Hepatocyte (in vitro differentiated cells): Measurements from ENCODE around the gene AP5S1.

Source experiments
- EZH2 ChIP-seq: fragments of 200-600 bp; sonication (generic); IDR thresholded peaks from 2 replicates; pipeline ENCODE4 v1.6.1; 2016; ENCODE audit warnings: antibody characterized with exemption, mild to moderate bottlenecking, borderline replicate concordance
- EZH2phosphoT487 ChIP-seq: fragments of 200-600 bp; sonication (generic); IDR thresholded peaks from one replicate; pipeline ENCODE4 v1.6.1; 2018; ENCODE audit warnings: antibody characterized with exemption, mild to moderate bottlenecking, low read depth, moderate library complexity; ENCODE audit not compliant: unreplicated experiment, severe bottlenecking
- TF ChIP-seq, protein P1 (sequence below): fragments of 200-600 bp; sonication (generic); IDR thresholded peaks from 2 replicates; pipeline ENCODE4 v1.5.1; 2016; ENCODE audit warnings: antibody characterized with exemption, mild to moderate bottlenecking; ENCODE audit not compliant: poor library complexity

- TF ChIP-seq EZH2 (no peak), EZH2phosphoT487 (no peak)
- TF ChIP-seq, protein P1, sequence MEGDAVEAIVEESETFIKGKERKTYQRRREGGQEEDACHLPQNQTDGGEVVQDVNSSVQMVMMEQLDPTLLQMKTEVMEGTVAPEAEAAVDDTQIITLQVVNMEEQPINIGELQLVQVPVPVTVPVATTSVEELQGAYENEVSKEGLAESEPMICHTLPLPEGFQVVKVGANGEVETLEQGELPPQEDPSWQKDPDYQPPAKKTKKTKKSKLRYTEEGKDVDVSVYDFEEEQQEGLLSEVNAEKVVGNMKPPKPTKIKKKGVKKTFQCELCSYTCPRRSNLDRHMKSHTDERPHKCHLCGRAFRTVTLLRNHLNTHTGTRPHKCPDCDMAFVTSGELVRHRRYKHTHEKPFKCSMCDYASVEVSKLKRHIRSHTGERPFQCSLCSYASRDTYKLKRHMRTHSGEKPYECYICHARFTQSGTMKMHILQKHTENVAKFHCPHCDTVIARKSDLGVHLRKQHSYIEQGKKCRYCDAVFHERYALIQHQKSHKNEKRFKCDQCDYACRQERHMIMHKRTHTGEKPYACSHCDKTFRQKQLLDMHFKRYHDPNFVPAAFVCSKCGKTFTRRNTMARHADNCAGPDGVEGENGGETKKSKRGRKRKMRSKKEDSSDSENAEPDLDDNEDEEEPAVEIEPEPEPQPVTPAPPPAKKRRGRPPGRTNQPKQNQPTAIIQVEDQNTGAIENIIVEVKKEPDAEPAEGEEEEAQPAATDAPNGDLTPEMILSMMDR: no peak
These were observed 37.8 kb upstream of the AP5S1 start for GRCh38 chr20:3782597-3782996.
